ENCODE data around the gene TELO2.

TELO2 gene

GRCh38 chr16:1503110-1503955 lies 10.2 kb downstream of the TELO2 start:
- no peak for DNase-seq (ENCODE audit: low read depth)
- no peak overlapping the region for H3K4me3 ChIP-seq (ENCODE audit: low read depth, low read length)
- TF ChIP-seq CTCF (IDR thresholded peaks at IDR 0.05; ENCODE audit: control insufficient read depth, extremely low read depth, insufficient read depth) = no peak

- TF ChIP-seq CTCF (IDR thresholded peaks at IDR 0.05; ENCODE audit: control insufficient read depth, extremely low read depth, insufficient read depth) = no peak
- no peak overlapping the region for H3K4me3 ChIP-seq (ENCODE audit: low read depth, low read length)
- no peak for DNase-seq (ENCODE audit: low read depth)
Measured at GRCh38 chr16:1505073-1505844, 12.1 kb downstream of the TELO2 start.

GRCh38 chr16:1505912-1506311 lies 12.8 kb downstream of the TELO2 start:
- no peak overlapping the region for H3K4me3 ChIP-seq (ENCODE audit: low read depth, low read length)
- no peak for DNase-seq (ENCODE audit: low read depth)
- no peak for TF ChIP-seq CTCF (IDR thresholded peaks at IDR 0.05; ENCODE audit: control insufficient read depth, extremely low read depth, insufficient read depth)

- no peak for TF ChIP-seq CTCF (IDR thresholded peaks at IDR 0.05; ENCODE audit: control insufficient read depth, extremely low read depth, insufficient read depth)
- DNase-seq (ENCODE audit: low read depth) = no peak
- no peak overlapping the region for H3K4me3 ChIP-seq (ENCODE audit: low read depth, low read length)
Measured at GRCh38 chr16:1506494-1507213, 13.5 kb downstream of the TELO2 start.

GRCh38 chr16:1508494-1509187 lies 15.5 kb downstream of the TELO2 start:
- DNase-seq (ENCODE audit: low read depth) = no peak
- TF ChIP-seq CTCF (IDR thresholded peaks at IDR 0.05; ENCODE audit: control insufficient read depth, extremely low read depth, insufficient read depth) = no peak
- H3K4me3 ChIP-seq (ENCODE audit: low read depth, low read length) = no peak overlapping the region

Measured in LNCaP clone FGC (cell line).